Germinal center (tissue), 1 donor: Measurements from ENCODE around the gene FYCO1.

ENCODE experiments used
- DNase-seq: peaks from one replicate; pipeline ENCODE4 v3.0.0; 2012; ENCODE audit warnings: mixed read lengths, low spot score

FYCO1 gene

DNA sequence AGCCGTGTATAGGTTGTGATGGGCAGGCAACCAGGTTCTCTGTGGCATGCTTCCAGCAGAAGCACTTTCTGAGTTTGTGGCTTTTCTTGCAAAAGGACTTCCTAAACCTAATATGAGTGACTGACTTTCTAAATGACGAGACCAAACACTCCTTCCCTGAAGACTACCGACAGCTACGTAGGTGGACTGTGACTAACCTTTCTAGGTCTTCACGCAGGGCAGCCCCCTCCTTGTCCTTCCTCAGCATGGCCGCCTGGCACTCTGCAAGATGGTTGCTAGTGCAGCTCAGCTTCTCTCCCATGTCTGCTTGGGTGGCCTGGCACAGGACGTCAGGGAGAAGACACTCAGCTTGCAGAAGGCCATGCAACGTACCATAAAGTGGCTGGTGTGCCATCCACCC is 31.5 kb downstream of the FYCO1 start:
- no peak for DNase-seq

DNA sequence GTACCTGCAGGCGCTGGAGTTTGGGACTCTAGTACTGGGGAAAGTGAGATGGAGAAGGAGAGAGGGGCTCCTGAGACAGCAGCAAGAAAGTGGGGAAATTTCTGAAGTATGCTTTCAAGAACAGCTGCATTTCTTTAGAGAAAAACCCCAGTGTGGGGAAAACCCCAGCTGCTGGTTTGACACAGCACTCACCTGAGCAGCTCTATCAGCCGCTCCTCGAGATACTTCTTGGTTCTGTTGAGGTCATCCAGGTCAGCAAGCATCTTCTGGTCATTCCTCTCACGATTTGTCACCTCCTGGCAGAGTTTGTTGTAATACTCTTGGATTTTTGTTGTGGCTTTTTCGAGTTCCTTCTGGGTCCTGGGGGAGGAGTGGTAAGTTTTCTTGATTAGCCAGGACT is 33.6 kb downstream of the FYCO1 start:
- DNase-seq = no peak

DNA sequence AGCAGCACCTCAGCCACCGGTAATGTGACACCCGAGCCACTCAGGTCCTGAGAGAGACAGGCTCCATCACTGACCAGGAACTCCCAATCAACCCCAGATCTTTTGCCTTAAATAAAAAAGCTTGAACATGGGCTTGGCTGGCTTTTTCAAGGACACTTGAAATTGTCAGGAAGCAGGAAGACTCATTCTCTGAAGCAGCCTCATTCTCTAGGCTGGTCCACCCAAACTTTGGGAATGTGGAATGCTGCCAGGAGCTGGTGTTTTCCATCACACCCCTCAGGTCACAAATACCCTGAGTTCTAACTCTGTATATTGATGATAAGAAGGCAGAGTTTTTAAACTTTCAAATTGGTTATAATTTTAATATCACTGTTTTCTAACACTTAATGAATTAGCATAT is 35.3 kb downstream of the FYCO1 start:
- DNase-seq = no peak

DNA sequence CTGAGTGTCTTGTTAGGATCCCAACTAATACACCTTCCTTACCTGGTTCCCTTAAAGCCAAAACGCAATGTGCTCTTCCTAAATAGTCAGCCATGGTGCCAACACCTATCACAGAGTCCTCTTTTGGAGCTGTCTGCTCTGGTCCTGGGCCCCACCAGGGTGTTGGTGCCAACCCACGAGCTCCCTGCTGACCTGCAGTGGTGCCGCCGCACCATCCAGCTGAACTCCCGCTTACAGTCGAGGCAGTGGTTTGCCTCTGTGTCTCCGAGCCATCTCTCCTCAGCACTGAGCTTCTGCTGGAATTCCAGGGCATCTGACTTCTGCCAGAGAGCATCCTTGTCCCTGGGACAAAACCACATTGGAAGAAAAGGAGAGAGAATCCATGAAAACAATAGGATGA is 36.4 kb downstream of the FYCO1 start:
- no peak for DNase-seq

DNA sequence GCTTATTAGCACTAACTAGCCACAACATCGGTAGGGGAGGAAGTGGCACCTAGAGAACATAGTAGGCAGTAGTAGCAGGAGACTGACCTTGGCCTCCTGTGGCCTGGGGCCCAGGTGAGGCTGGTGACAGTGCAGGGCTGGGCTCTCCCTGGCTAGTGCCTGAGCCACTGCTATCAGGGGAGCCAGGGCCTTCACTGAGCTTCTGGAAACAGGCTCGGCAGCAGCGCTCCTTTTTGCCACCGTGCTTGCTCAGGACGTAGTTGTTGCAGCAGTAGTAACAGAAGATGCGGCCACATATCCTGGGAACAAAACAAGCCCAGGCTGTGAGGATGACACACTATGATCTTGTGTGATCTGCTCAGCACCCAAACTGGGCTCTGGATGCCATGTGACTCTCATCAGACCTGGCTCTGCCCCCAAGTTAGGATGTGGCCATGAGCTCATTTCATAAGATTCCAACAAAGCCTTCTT is 37.3 kb downstream of the FYCO1 start:
- DNase-seq = no peak

DNA sequence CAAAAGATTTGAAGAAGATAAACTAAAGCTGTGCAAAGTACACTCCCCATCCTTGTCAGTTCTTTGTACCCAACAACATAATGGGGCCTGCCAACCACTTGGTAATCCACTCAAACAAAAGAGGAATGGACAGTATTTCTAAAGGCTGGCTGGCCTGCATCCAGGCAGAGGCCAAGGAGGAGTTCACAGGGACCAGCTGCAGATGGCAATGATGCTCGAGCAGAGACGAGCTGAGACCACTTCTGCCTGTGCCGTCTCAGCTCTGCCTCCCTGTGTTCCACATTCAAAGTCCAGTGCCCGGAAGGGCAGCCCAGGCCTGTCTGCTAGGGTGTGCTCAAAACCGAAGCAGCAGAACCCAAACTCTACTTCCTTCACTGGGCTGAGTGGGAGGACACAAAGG is 38.0 kb downstream of the FYCO1 start:
- DNase-seq = no peak

DNA sequence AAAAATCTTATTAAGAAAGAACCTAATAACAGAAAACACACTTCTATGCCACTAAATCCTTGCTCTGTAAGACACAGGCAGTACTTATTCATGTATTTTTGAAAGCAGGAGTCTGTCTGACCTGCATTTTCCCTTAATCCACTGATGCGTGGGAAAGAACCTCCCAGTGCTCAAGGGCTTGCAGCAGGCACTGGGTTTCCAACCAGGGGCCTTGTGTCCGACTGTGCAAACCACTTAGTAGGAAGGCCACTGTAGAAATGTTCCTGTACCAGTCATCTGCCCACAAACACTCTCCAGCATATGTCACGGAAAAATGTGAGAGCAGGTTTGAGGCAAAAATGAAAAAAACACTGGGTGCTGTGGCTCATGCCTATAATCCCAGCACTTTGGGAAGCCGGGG is 39.9 kb downstream of the FYCO1 start:
- no peak for DNase-seq

DNA sequence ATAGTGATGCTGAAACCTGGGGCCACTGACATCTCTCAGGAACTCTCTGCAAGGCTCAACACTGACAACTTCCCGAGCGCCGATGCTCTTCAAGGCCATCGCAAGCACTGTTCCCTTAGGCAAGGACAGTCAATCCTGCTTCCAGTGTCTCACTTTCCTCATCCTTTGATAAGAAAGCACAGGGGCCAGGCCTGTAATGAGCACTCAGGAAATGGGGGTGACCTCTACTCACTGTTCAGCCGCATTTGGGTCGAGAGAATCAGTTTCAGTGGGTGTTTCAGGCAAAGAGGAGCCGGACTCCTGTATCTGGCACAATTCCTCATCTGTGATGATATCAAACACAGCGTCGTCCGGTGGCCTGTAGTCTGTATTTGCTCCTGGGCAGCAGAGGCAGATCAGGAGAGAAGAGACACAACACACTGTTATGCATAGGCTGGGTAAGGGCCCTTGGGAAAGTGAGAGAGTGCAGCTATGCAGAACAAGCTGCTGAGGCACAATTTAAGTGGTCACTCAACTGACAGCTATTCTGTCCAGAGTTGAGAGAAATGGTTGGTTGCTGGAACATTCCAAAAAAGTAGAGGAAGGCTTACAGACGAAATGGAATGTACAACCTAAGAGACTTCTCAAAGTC is 40.5 kb downstream of the FYCO1 start:
- DNase-seq = no peak

DNA sequence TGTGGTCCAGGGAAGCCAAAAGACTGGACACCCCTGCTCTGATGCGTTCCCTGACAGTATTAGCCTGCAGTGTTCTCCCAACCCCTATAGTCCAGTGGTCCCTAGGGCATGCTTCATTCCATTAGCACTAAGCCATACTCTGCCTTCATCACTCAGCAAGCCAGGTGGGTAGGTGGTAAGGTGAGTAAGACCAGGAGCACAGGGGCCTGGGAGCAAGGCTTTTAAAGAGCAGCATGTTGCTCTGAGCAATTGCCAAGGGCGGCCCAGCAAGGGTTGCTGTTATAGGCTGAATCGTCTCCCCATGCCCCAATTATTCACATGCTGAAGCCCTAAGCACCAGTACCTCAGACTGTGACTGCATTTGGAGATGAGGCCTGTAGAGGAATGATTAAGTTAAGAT is 41.3 kb downstream of the FYCO1 start:
- DNase-seq = no peak

DNA sequence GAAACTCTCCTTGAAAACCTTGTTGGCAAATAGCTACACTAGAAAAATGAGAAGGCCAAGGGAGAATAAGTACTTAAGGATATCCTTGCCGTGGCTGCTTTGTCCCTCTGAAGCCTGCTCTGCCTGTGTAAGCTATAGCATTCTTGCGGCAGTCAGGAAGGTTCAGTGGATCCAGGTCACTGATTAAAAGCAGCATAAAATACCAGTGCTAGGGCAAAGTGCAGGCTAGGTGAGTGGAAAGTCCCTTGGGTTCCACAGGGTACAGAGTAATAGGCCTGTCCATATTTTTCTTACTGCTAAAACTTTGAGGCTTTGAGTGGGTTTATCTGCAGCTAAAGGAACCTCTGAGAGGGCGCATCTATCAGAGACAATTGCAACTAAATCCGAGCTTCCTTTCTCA is 42.1 kb downstream of the FYCO1 start:
- DNase-seq = no peak

DNA sequence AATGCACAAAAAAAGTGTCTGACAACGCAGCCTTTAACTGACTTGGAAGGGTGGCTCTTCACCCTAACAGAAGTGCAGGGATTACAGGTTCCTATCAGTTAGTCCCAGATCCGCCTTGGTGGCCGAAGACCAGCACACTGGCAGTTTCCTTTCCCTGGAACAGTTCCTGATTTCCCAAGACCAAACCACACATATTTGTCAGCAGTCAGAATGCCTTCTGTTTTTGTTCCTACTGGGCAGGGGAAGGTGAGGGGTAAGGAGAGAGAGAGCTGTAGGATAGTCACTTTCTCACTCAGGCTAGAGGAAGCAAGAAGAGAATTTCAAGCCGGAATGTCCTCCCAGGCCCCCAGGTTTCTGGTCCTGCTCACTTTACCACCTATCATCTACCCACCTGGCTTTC is 43.2 kb downstream of the FYCO1 start:
- no peak for DNase-seq

DNA sequence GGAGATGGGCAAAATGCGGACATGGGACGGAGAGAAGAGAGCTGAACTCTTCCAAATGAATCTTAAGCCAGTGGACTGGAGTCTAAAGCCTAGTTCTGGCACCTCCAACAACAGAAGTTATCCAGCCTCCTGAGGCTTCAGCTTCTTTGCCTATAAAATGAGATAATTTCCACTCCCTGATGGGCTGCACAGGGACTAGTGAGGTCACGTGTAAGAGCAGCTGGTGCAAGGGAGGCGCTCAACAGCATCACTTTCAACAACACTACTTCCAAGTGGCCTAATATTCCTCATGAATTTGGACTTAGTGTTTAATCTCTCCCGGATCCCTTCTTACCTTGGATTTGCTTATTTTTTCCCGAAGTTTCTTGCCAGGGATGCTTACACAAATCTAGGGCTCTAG is 43.7 kb downstream of the FYCO1 start:
- no peak for DNase-seq

DNA sequence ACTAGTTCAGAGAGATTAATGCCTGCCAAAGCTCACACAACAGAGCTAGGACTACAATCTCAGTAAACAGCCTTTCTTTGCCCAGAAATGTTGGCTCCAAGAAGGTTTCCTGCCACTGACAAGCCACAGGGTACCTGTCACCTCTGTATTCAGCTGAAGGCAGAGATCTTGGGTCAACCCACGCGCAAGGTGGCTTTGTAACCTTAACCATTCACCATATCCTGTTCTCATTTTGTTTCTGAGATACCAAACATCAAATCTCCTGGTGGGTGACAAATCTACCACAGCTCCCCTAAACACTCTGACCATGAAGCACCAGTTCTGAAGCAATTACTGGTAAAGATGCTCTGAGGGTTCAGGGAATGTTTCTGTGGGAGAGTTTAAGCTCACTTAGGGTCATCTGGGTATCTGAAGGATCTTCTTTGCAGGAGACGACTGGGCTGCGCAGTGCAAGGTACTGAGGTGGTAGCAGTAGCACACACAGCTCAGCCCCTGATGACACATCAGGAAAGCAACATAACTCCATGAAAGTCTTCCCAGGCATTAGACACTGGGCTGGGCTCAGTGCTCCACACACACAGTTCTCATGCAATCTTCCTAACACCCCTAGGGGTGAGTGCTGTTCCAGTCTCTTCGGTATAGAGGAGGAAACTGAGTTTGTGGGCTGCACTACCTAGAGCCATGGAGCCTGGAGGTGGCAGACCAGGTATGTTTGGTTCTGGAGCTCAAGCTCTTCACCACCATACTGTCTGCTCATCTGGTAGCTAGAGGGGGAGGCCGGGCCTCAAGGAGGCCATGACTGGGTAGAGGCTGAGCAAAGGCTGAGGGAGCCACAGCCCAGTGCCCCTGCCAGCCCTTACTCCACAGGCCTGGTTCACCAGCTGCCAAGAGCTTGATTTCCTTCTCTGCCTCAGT is 44.7 kb downstream of the FYCO1 start:
- DNase-seq = no peak

DNA sequence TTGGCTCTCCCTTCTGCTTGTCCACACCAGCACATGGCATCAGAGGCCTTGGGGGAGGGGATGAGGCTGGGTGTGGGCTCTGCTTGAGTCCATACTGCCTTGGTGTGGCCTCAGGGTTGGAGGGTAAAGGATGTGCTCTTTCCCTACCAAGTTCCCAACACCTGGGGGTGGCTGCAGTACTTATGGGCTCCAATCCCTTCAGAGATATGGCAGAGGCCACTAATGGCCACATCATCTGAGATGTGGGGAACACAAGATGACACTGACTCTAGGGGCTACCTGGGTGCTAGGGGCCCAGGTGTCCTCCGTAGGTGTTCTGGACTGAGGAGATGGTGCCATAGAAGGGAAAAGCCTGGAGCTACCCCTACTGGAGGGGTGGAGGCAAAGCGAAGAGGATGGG is 45.5 kb downstream of the FYCO1 start:
- no peak for DNase-seq

DNA sequence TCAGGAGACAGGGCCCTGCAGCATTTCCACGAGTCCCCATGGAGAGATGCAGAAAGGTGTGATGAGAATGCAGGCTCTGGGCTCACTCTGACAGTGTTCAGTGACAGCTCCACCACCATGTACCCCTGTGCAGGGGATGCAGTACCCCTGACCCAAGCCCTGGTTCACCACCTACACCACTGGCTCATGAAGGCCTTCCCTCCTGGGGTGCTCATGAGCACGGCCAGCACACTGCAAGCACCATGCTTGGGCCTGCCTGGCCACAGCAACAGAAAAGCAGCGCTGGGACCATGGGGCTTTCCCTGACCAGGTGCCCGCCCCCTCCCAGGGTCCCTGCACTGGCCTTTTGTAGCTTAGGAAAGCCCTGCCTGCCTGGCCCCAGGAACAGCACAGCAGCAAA is 46.2 kb downstream of the FYCO1 start:
- DNase-seq = no peak

DNA sequence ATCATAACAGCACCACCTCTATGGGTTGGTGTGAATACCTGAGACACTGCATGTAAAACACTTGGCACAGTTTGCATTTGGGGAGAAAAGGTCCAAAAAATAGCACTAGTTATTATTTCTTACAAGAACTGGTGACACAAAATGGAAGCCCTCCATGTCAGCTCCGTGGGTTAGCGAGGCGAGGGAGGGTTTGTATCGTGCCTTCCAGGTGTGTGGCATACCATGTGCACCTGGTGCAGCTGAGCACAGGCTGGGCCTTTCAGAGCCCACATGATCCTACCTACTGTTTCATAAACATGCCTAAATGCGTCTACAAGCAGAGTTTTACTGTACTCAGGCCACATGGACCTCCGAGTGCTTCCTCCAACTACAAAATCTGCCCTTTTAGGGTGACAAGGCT is 46.7 kb downstream of the FYCO1 start:
- DNase-seq = no peak

DNA sequence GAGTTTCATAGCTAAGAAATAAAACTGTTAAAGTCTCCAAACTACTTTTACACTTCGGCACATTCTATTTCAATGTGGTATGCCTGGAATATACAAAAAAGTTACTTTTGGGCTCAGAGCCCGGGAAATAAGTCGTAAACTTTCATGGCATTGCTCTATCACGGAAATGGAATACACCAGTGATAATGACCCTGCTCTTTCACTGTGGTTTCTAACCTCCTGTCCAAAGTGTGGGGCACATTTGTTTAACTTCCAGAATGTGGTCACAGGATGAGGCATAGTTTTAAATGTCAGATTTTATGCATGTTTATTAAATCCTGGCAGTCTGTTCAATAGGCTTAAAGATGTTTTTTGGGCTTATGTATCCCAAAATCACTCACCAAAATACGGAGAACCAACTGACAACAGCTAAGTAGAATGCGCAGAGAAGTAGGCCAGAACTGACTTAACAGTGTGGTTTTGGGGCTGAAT is 47.3 kb downstream of the FYCO1 start:
- DNase-seq = no peak

DNA sequence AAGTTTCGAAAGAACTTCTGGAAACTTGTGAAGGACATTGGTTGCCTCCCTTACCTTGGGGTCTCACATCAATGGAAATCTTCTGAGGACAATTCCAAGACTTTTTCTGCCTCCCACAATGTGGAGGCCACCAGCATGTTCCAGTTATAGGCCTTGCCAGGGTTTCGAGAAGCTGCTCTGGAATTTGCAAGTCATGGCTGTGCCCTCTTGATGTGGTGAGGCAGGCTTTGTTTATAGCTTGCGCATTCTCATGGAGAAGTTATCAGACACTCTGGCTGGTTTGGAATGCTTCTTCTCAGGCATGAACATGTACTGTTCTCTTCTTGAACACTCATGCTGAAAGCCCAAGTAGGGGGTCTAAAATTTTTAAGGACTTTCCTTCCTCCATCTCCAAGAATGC is 48.3 kb downstream of the FYCO1 start:
- no peak for DNase-seq

DNA sequence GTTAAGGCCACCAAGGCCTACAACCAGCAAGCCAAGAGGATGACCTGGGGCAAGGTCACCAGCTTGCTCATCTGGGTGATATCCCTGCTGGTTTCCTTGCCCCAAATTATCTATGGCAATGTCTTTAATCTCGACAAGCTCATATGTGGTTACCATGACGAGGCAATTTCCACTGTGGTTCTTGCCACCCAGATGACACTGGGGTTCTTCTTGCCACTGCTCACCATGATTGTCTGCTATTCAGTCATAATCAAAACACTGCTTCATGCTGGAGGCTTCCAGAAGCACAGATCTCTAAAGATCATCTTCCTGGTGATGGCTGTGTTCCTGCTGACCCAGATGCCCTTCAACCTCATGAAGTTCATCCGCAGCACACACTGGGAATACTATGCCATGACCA is 48.7 kb downstream of the FYCO1 start:
- DNase-seq = no peak

DNA sequence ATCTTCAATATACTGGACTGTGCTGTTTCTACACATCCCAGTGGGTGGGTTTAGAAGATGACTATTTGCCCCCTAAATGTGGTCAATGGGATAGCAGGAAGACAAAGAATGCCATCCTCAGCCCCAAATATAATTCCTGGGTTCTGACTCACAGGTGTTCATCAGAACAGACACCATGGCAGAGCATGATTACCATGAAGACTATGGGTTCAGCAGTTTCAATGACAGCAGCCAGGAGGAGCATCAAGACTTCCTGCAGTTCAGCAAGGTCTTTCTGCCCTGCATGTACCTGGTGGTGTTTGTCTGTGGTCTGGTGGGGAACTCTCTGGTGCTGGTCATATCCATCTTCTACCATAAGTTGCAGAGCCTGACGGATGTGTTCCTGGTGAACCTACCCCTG is 49.3 kb downstream of the FYCO1 start:
- DNase-seq = no peak

DNA sequence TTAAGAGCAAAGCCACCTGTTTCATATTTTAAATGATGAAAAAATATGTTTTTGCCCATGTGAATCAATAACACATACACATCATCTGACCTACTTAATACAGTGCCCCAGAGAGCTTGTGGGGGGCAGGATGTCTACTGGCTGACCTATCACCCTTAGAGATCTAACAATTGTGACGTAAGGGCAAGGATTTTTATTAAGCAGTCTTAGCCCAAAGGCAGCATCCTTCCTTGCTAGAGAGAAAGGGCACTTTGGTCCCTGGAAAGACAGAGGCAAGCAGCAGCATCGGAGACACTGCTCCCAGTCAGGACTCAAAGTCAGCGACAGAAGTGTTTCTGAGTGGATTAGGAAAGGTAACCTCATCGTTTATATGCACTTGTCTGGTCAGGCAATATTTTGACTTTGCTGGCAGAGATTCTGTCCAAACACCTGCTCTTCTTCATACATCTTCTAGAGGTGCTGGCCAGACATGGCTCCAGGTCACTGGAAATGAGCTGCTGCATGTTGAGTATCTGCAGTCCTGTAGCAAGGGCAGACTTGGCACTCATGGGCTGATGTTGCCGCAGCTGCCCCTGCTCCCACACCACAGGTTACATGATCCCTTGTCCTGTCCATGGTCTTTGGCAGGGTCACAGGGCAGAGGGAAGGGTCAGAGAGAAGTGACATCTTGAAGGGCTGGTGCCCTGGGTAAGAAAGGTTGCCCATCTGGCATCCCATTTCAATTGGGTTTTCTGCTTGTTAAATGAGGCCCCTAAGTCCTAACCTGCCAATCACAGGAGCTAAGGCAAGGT is 50.6 kb downstream of the FYCO1 start:
- DNase-seq = no peak

DNA sequence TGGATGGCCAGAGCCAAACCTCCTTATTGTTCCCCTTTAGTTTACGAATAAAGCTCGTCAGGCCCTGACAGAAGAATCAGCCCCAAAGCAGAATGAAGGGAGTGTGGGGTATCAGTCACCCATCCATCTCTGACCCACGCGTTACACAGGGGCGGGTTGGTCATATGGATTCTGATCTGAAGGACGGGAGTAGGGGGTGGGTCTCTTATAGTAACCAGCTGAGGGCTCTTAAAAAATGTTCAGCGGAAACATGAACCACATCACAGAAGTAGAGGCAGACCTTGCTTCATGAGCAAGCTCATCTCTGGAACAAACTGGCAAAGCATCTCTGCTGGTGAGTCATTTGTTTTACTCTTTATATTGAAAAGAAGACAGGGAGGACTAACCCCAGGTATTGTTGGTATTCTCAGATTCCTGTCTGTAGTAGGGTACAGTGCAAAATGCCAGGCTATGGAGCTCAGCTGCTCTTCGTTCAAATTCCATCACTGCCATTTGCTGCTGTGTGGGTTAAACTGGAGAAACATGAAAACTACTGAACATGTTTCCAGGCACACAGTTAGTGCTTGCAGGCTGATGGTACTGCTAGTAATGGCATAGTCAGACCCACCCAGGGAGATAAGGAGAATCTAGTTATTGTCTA is 52.3 kb downstream of the FYCO1 start, which contains the start of gene CXCR6:
CXCR6 (plus strand) TSS at position 258 of the 640 bp plus-strand sequence. CDS start 3,018 bp downstream, outside the sequence.
- DNase-seq = no peak
